Activated CD4-positive, alpha-beta T cell treated with anti-CD3 and anti-CD28 coated beads for 1 hour (primary cell): ENCODE measurements around the gene KRT10.

Experiments
- DNase-seq: peaks from one replicate; pipeline ENCODE4 v3.0.0-alpha.2; 2020

KRT10 gene

GRCh38 chr17:40801157-40801556, 21.3 kb downstream of the KRT10 start:
- no peak for DNase-seq

- no peak for DNase-seq
These were observed 22.0 kb downstream of the KRT10 start for GRCh38 chr17:40800381-40800780.

GRCh38 chr17:40799859-40800258, 22.6 kb downstream of the KRT10 start, which contains the start of gene KRT28:
Gene KRT28, minus strand, starts transcription at chr17:40799959. Its CDS starts 66 bp downstream, at chr17:40799893.
- DNase-seq = no peak

- no peak for DNase-seq
These were observed 25.6 kb downstream of the KRT10 start for GRCh38 chr17:40796846-40797245.

- DNase-seq = no peak
These were observed 27.3 kb downstream of the KRT10 start for GRCh38 chr17:40795019-40795667.

- no peak for DNase-seq
These were observed 27.9 kb downstream of the KRT10 start for GRCh38 chr17:40794466-40794865.

GRCh38 chr17:40793832-40794231, 28.6 kb downstream of the KRT10 start:
- DNase-seq = no peak

GRCh38 chr17:40791787-40792436, 30.5 kb downstream of the KRT10 start:
- no peak for DNase-seq

GRCh38 chr17:40791111-40791510, 31.3 kb downstream of the KRT10 start:
- DNase-seq = no peak

- DNase-seq = no peak
These were observed 40.0 kb downstream of the KRT10 start, which contains the start of gene KRT27 for GRCh38 chr17:40782450-40782849. Gene KRT27, minus strand, starts transcription at chr17:40782550. Its CDS starts 57 bp downstream, at chr17:40782493.

GRCh38 chr17:40779181-40779909, 43.1 kb downstream of the KRT10 start:
- DNase-seq = peak; percentile 10

- DNase-seq = no peak
These were observed 44.0 kb downstream of the KRT10 start for GRCh38 chr17:40778461-40778860.

- DNase-seq = no peak
These were observed 44.4 kb downstream of the KRT10 start for GRCh38 chr17:40777971-40778370.

- DNase-seq = no peak
These were observed 45.0 kb downstream of the KRT10 start for GRCh38 chr17:40777459-40777858.

GRCh38 chr17:40775945-40776344, 46.5 kb downstream of the KRT10 start:
- no peak for DNase-seq

- DNase-seq = no peak
These were observed 50.3 kb downstream of the KRT10 start, which contains the start of gene KRT26 for GRCh38 chr17:40772101-40772500. Gene KRT26, minus strand, starts transcription at chr17:40772201. Its CDS starts 88 bp downstream, at chr17:40772113.
